H1 (cell line): ENCODE measurements around the gene JAKMIP2.

Source experiments
- CTCF ChIP-seq, 3 experiments: IDR thresholded peaks; 1 replicate in 2 of 3; 2 replicates in 1 of 3; pipeline versions ENCODE4 v1.5.1 to v1.6.1; 2011; ENCODE audit warnings: low read length in 3 of 3, mild to moderate bottlenecking in 3 of 3, inconsistent platforms in 2 of 3, low read depth in 1 of 3, moderate library complexity in 1 of 3; ENCODE audit not compliant: insufficient read depth in 1 of 3; ENCODE audit errors: control extremely low read depth in 1 of 3
- NRF1 ChIP-seq: IDR thresholded peaks from 2 replicates; pipeline ENCODE4 v1.6.1; 2011; ENCODE audit warnings: mild to moderate bottlenecking, low read depth, low read length, improper control_type of control experiment
- RNF2 ChIP-seq: fragments of 200-900, 300-1000 bp; sonication (generic); IDR thresholded peaks from 2 replicates; pipeline ENCODE4 v1.7.1; 2016; ENCODE audit warnings: borderline replicate concordance, low read depth, mild to moderate bottlenecking, antibody characterized with exemption, low read length; ENCODE audit not compliant: poor library complexity, severe bottlenecking; ENCODE audit errors: missing control alignments

- TF ChIP-seq CTCF (IDR thresholded peaks at IDR 0.05; ENCODE audit: control extremely low read depth in 1 of 3, insufficient read depth in 1 of 3, low read depth in 1 of 3, low read length in 3 of 3), result no peak
- no peak for TF ChIP-seq RNF2
- no peak for TF ChIP-seq NRF1
These were observed 96.1 kb downstream of the JAKMIP2 start for GRCh38 chr5:147686421-147686820.
